Suprapubic skin (tissue), 4 donors: ENCODE data around the gene PKN1.

ENCODE experiments used
- CTCF ChIP-seq, 2 donors: fragments of 200-600 bp in 1 of 2; fragments of 450-650 bp in 1 of 2; sonication (generic) in 1 of 2; IDR thresholded peaks; one replicate each; pipeline ENCODE4 v1.5.1; 2016 to 2019; ENCODE audit warnings: antibody characterized with exemption in 2 of 2, mild to moderate bottlenecking in 1 of 2, moderate library complexity in 1 of 2
- POLR2A ChIP-seq, 2 donors: fragments of 450-650 bp; IDR thresholded peaks; one replicate each; pipeline ENCODE4 v1.6.1; 2017; ENCODE audit warnings: antibody characterized with exemption in 2 of 2, mild to moderate bottlenecking in 2 of 2, moderate library complexity in 2 of 2
- POLR2AphosphoS5 ChIP-seq, 3 donors: sonication (generic); formaldehyde crosslinking; IDR thresholded peaks; one replicate each; pipeline ENCODE4 v1.6.1; 2017; ENCODE audit warnings: antibody characterized with exemption in 3 of 3

DNA sequence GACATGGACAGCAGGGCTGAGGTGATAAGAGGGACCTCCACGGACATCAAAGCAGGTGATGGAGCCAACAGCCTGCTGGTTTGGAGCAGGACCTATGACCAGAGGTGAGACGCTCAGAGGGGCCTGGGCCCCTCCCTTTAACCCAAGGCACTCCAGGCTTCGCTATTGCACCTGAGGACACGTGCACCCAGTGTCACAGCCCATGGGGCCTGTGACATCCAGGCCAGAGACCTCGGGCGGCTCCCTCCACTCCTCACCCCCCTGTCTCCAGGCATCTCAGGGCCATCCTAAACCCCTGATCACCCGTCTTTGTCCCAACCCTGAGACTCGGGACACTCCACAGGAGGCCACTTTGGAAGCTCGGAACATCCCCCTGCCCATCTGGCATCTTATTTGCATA is 38.9 kb upstream of the PKN1 start:
- TF ChIP-seq POLR2AphosphoS5 (IDR thresholded peaks at IDR 0.05) (no peak), CTCF (IDR thresholded peaks at IDR 0.05) (no peak), POLR2A (IDR thresholded peaks at IDR 0.05) (no peak)
